Panc1 (cell line): ENCODE data around the gene EXOC6B.

Experiments used
- POLR2AphosphoS5 ChIP-seq: IDR thresholded peaks from 2 replicates; pipeline ENCODE4 v1.6.1; 2012; ENCODE audit warnings: mild to moderate bottlenecking, low read depth, low read length, moderate library complexity
- TF ChIP-seq, protein P1 (sequence below): fragments of 450-650 bp; IDR thresholded peaks from 2 replicates; pipeline ENCODE4 v1.5.1; 2017; ENCODE audit warnings: mild to moderate bottlenecking

GRCh38 chr2:72131371-72131891, 694.4 kb downstream of the EXOC6B start:
- TF ChIP-seq, protein P1, sequence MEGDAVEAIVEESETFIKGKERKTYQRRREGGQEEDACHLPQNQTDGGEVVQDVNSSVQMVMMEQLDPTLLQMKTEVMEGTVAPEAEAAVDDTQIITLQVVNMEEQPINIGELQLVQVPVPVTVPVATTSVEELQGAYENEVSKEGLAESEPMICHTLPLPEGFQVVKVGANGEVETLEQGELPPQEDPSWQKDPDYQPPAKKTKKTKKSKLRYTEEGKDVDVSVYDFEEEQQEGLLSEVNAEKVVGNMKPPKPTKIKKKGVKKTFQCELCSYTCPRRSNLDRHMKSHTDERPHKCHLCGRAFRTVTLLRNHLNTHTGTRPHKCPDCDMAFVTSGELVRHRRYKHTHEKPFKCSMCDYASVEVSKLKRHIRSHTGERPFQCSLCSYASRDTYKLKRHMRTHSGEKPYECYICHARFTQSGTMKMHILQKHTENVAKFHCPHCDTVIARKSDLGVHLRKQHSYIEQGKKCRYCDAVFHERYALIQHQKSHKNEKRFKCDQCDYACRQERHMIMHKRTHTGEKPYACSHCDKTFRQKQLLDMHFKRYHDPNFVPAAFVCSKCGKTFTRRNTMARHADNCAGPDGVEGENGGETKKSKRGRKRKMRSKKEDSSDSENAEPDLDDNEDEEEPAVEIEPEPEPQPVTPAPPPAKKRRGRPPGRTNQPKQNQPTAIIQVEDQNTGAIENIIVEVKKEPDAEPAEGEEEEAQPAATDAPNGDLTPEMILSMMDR: no peak
- no peak for TF ChIP-seq POLR2AphosphoS5
